ENCODE data around the gene ST6GAL1. TPM values are rescaled to one million over a fixed set of nuclear protein-coding genes. Genes with fewer than 3 reads are reported as not detected.

ST6GAL1 gene
- total and polyA plus RNA-seq, 2 of the 8 experiments (the other 6 are each of a cell fraction or from before 2014, with no cell fraction given) = 62.8 to 80.9 TPM

DNA sequence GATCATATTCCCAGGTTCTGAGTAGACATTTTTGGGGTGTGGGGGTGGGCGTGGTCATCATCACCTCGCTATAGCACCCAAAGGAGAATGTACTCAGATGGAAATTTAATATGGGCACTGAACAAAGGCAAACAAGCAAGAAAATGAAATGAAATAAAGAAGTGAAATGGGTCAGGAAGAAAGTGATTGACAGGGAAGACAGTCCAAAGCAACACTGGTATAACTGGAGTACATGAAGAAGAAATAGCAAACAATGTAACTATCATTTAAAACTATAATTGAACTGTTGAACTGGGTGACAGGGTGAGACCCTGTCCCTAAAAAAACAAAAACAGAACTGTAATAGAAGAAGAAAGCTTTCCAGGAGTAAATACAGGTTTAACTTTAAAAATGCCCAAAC, 184.2 kb downstream of the ST6GAL1 start:
- H3K27me3 ChIP-seq (replicated peaks in 1 of 4; ENCODE audit: control insufficient read depth in 3 of 4, extremely low read depth in 1 of 4, insufficient read depth in 3 of 4, low read length in 3 of 4) = no peaks in the 10 kb centered on the region
- no peak overlapping the region for H3K18ac ChIP-seq (ENCODE audit: extremely low read depth, low read length)
- H4K91ac ChIP-seq (replicated peaks; ENCODE audit: insufficient read length, low read length) = no peak overlapping the region
- no peak overlapping the region for H2BK5ac ChIP-seq (ENCODE audit: low read depth, low read length)
- H2BK12ac ChIP-seq (ENCODE audit: low read depth, low read length) = no peak overlapping the region
- no peak overlapping the region for H2BK15ac ChIP-seq (ENCODE audit: low read length)
- H3K9ac ChIP-seq (replicated peaks in 1 of 4; ENCODE audit: extremely low read depth in 1 of 4, low read depth in 3 of 4, low read length in 3 of 4) = no peak overlapping the region
- no peak overlapping the region for H2AK5ac ChIP-seq (ENCODE audit: low read depth, low read length)
- H3K4me1 ChIP-seq (replicated peaks in 1 of 4; ENCODE audit: control insufficient read depth in 3 of 4, insufficient read depth in 4 of 4, low read length in 3 of 4) = no peaks in the 10 kb centered on the region
- CTCF ChIA-PET (ENCODE audit: partially characterized antibody) = interaction anchor here (0.5 to 5.0 kb wide), 21 partner anchors 8 to 334 kb away, joined by 3 to 45 read pairs (median 6); partner anchors contain the start of gene RPL39L
- no peaks in the 10 kb centered on the region for H3K36me3 ChIP-seq (ENCODE audit: control insufficient read depth in 2 of 4, insufficient read depth in 4 of 4, low read length in 3 of 4)
- H3K23ac ChIP-seq (ENCODE audit: insufficient read length) = no peak overlapping the region
- no peak for FAIRE-seq
- H3K27ac ChIP-seq (ENCODE audit: low read depth, low read length) = no peak overlapping the region
- DNase-seq (ENCODE audit: low read depth in 1 of 2, low spot score in 2 of 2) = no peak
- no peaks in the 10 kb centered on the region for H3K23me2 ChIP-seq (ENCODE audit: low read depth, low read length)
- H3K56ac ChIP-seq (replicated peaks; ENCODE audit: insufficient read length, low read depth, low read length) = no peak overlapping the region
- no peak for TF ChIP-seq POU5F1 (IDR thresholded peaks at IDR 0.05; ENCODE audit: low read depth, low read length)
- H3K14ac ChIP-seq (ENCODE audit: insufficient read length) = no peak overlapping the region
- H4K8ac ChIP-seq (ENCODE audit: extremely low read depth, insufficient read depth, low read length) = no peak overlapping the region
- WGBS, 2 experiments (ENCODE audit: extremely low coverage in 1 of 2, insufficient coverage in 1 of 2, insufficient read length in 1 of 2, insufficient replicate concordance in 2 of 2, low coverage in 1 of 2, low lambda C conversion rate in 2 of 2, missing lambda C conversion rate in 1 of 2) = 94% methylated on average over 2 of the region's 2 CpGs; no CpG with 5 or more reads in 1 of the 2 experiments
- H2BK120ac ChIP-seq (replicated peaks; ENCODE audit: low read depth, low read length) = no peak overlapping the region
- H2AFZ ChIP-seq (ENCODE audit: low read length) = no peak overlapping the region
- H3K79me2 ChIP-seq (ENCODE audit: control insufficient read depth in 1 of 2, insufficient read depth in 2 of 2, low read length in 2 of 2) = no peaks in the 10 kb centered on the region
- H3K4ac ChIP-seq (replicated peaks; ENCODE audit: insufficient read length, low read depth, low read length) = no peak overlapping the region
- H4K20me1 ChIP-seq (replicated peaks in 1 of 2; ENCODE audit: control insufficient read depth in 1 of 2, insufficient read depth in 2 of 2, low read length in 2 of 2) = peaks cover 0 to 2% of the 10 kb centered on the region in 2 experiments
- POLR2A ChIA-PET (ENCODE audit: partially characterized antibody) = interaction anchor here (0.6 kb wide), 1 partner anchor 55 kb away, joined by 3 read pairs; no protein-coding TSS in a partner anchor
- H2BK20ac ChIP-seq (ENCODE audit: low read length) = no peak overlapping the region
- H4K5ac ChIP-seq (ENCODE audit: insufficient read length, low read depth, low read length) = no peak overlapping the region
- H3K79me1 ChIP-seq (ENCODE audit: low read depth, low read length) = no peaks in the 10 kb centered on the region
- H3K4me2 ChIP-seq (ENCODE audit: insufficient read depth in 1 of 2, low read depth in 2 of 2, low read length in 2 of 2) = no peak overlapping the region
- no peaks in the 10 kb centered on the region for H3K9me3 ChIP-seq (ENCODE audit: insufficient read depth in 2 of 2, low read depth in 1 of 2, low read length in 1 of 2)
- H3K4me3 ChIP-seq (ENCODE audit: extremely low read depth in 1 of 4, insufficient read depth in 2 of 4, low read depth in 3 of 4, low read length in 4 of 4) = no peak overlapping the region

All from H1 (cell line).